ENCODE measurements around the gene GNAZ. TPM values are rescaled to one million over a fixed set of nuclear protein-coding genes. Genes with fewer than 3 reads are reported as not detected.

The GNAZ gene
- total and polyA plus RNA-seq, 5 donors = 2.0 to 3.5 (median 2.8) TPM

GRCh38 chr22:23121000-23121421 is 50.7 kb downstream of the GNAZ start:
- no peak for ATAC-seq
- Histone ChIP-seq H3K27ac (ENCODE audit: low read length) (no peak overlapping the region), H3K4me3 (ENCODE audit: low read length) (no peak overlapping the region), H3K27me3 (ENCODE audit: control insufficient read depth, insufficient read depth) (no peaks in the 10 kb centered on the region), H3K4me1 (ENCODE audit: control insufficient read depth, insufficient read depth, low read length) (no peaks in the 10 kb centered on the region), H3K9me3 (ENCODE audit: control insufficient read depth, low read length) (no peaks in the 10 kb centered on the region)
- peak in 2 of 3 donors; percentile 4 to 5 for DNase-seq
- intact Hi-C loops (cut with DNase I) = loop anchor here in 3 of 4 donors (10.0 kb wide), 3 partner anchors 266 to 656 kb away; no protein-coding TSS in a partner anchor
- WGBS = 78% methylated on average over 4 of the region's 4 CpGs

GRCh38 chr22:23121424-23121823 is 51.1 kb downstream of the GNAZ start:
- Histone ChIP-seq H3K27me3 (ENCODE audit: control insufficient read depth, insufficient read depth) (no peaks in the 10 kb centered on the region), H3K4me1 (ENCODE audit: control insufficient read depth, insufficient read depth, low read length) (no peaks in the 10 kb centered on the region), H3K27ac (ENCODE audit: low read length) (no peak overlapping the region), H3K9me3 (ENCODE audit: control insufficient read depth, low read length) (no peaks in the 10 kb centered on the region), H3K4me3 (ENCODE audit: low read length) (no peak overlapping the region)
- 82% methylated on average over 9 of the region's 9 CpGs for WGBS
- DNase-seq (peak in 1 of 3 donors; percentile 12), ATAC-seq (no peak)
- intact Hi-C loops (cut with DNase I) = loop anchor here in 3 of 4 donors (10.0 kb wide), 3 partner anchors 267 to 657 kb away; no protein-coding TSS in a partner anchor

GRCh38 chr22:23122216-23122957 is 52.1 kb downstream of the GNAZ start:
- no peak for ATAC-seq
- H3K27ac ChIP-seq (ENCODE audit: low read length) = no peak overlapping the region
- no peak overlapping the region for H3K4me3 ChIP-seq (ENCODE audit: low read length)
- no peaks in the 10 kb centered on the region for H3K27me3 ChIP-seq (ENCODE audit: control insufficient read depth, insufficient read depth)
- H3K9me3 ChIP-seq (ENCODE audit: control insufficient read depth, low read length) = no peaks in the 10 kb centered on the region
- H3K4me1 ChIP-seq (ENCODE audit: control insufficient read depth, insufficient read depth, low read length) = no peaks in the 10 kb centered on the region
- WGBS = 86% methylated on average over 13 of the region's 13 CpGs
- intact Hi-C loops (cut with DNase I) = loop anchor here in 3 of 4 donors (10.0 kb wide), 3 partner anchors 268 to 658 kb away; no protein-coding TSS in a partner anchor
- peak in 2 of 3 donors; percentile 7 to 19 for DNase-seq

- DNase-seq (peak in 2 of 3 donors; percentile 19 to 29), ATAC-seq (no peak)
- H3K4me1 ChIP-seq (ENCODE audit: control insufficient read depth, insufficient read depth, low read length) = no peaks in the 10 kb centered on the region
- H3K27me3 ChIP-seq (ENCODE audit: control insufficient read depth, insufficient read depth) = no peaks in the 10 kb centered on the region
- no peaks in the 10 kb centered on the region for H3K9me3 ChIP-seq (ENCODE audit: control insufficient read depth, low read length)
- H3K27ac ChIP-seq (ENCODE audit: low read length) = no peak overlapping the region
- intact Hi-C loops (cut with DNase I) = loop anchor here in 3 of 4 donors (10.0 kb wide), 3 partner anchors 268 to 658 kb away; no protein-coding TSS in a partner anchor
- 95% methylated on average over 26 of the region's 26 CpGs for WGBS
- H3K4me3 ChIP-seq (ENCODE audit: low read length) = no peak overlapping the region
Observed at GRCh38 chr22:23122992-23123803, 52.9 kb downstream of the GNAZ start.

- Histone ChIP-seq H3K27ac (ENCODE audit: low read length) (no peak overlapping the region), H3K27me3 (ENCODE audit: control insufficient read depth, insufficient read depth) (no peaks in the 10 kb centered on the region), H3K4me1 (ENCODE audit: control insufficient read depth, insufficient read depth, low read length) (no peaks in the 10 kb centered on the region), H3K4me3 (ENCODE audit: low read length) (no peak overlapping the region), H3K9me3 (ENCODE audit: control insufficient read depth, low read length) (no peaks in the 10 kb centered on the region)
- peak in 1 of 3 donors; percentile 49 for DNase-seq
- intact Hi-C loops (cut with DNase I) = loop anchor here in 3 of 4 donors (10.0 kb wide), 3 partner anchors 269 to 659 kb away; no protein-coding TSS in a partner anchor
- 88% methylated on average over 9 of the region's 9 CpGs for WGBS
- no peak for ATAC-seq
Observed at GRCh38 chr22:23123804-23124254, 53.5 kb downstream of the GNAZ start.

- WGBS = 76% methylated on average over 19 of the region's 19 CpGs
- Histone ChIP-seq H3K4me3 (ENCODE audit: low read length) (no peak overlapping the region), H3K9me3 (ENCODE audit: control insufficient read depth, low read length) (no peaks in the 10 kb centered on the region), H3K27ac (ENCODE audit: low read length) (no peak overlapping the region), H3K4me1 (ENCODE audit: control insufficient read depth, insufficient read depth, low read length) (no peaks in the 10 kb centered on the region), H3K27me3 (ENCODE audit: control insufficient read depth, insufficient read depth) (no peaks in the 10 kb centered on the region)
- DNase-seq = peak in 2 of 3 donors; percentile 68 to 80
- intact Hi-C loops (cut with DNase I) = loop anchor here in 3 of 4 donors (10.0 kb wide), 3 partner anchors 270 to 660 kb away; no protein-coding TSS in a partner anchor
- peak in 1 of 2 donors; percentile 17 for ATAC-seq
Observed at GRCh38 chr22:23124611-23125511, 54.5 kb downstream of the GNAZ start.

- DNase-seq (peak in 1 of 3 donors; percentile 24), ATAC-seq (no peak)
- WGBS = 84% methylated on average over 18 of the region's 18 CpGs
- Histone ChIP-seq H3K4me3 (ENCODE audit: low read length) (no peak overlapping the region), H3K27me3 (ENCODE audit: control insufficient read depth, insufficient read depth) (no peaks in the 10 kb centered on the region), H3K27ac (ENCODE audit: low read length) (no peak overlapping the region), H3K4me1 (ENCODE audit: control insufficient read depth, insufficient read depth, low read length) (no peaks in the 10 kb centered on the region), H3K9me3 (ENCODE audit: control insufficient read depth, low read length) (no peaks in the 10 kb centered on the region)
- intact Hi-C loops (cut with DNase I) = loop anchor here in 3 of 4 donors (2.0 to 10.0 kb wide), 4 partner anchors 167 to 661 kb away; no protein-coding TSS in a partner anchor
Observed at GRCh38 chr22:23125512-23126103, 55.3 kb downstream of the GNAZ start.

- intact Hi-C loops (cut with DNase I) = loop anchor here in 3 of 4 donors (2.0 to 10.0 kb wide), 4 partner anchors 168 to 662 kb away; no protein-coding TSS in a partner anchor
- WGBS = 88% methylated on average over 14 of the region's 14 CpGs
- DNase-seq = peak in 1 of 3 donors; percentile 33
Observed at GRCh38 chr22:23126165-23127054, 56.1 kb downstream of the GNAZ start.

More at GRCh38 chr22:23126165-23127054, 56.1 kb downstream of the GNAZ start:
- Histone ChIP-seq H3K27me3 (ENCODE audit: control insufficient read depth, insufficient read depth) (no peaks in the 10 kb centered on the region), H3K4me1 (ENCODE audit: control insufficient read depth, insufficient read depth, low read length) (no peaks in the 10 kb centered on the region), H3K9me3 (ENCODE audit: control insufficient read depth, low read length) (no peaks in the 10 kb centered on the region), H3K27ac (ENCODE audit: low read length) (no peak overlapping the region), H3K4me3 (ENCODE audit: low read length) (no peak overlapping the region)
- ATAC-seq = no peak
